ENCODE results near the gene FAM131A.

The FAM131A gene

DNA sequence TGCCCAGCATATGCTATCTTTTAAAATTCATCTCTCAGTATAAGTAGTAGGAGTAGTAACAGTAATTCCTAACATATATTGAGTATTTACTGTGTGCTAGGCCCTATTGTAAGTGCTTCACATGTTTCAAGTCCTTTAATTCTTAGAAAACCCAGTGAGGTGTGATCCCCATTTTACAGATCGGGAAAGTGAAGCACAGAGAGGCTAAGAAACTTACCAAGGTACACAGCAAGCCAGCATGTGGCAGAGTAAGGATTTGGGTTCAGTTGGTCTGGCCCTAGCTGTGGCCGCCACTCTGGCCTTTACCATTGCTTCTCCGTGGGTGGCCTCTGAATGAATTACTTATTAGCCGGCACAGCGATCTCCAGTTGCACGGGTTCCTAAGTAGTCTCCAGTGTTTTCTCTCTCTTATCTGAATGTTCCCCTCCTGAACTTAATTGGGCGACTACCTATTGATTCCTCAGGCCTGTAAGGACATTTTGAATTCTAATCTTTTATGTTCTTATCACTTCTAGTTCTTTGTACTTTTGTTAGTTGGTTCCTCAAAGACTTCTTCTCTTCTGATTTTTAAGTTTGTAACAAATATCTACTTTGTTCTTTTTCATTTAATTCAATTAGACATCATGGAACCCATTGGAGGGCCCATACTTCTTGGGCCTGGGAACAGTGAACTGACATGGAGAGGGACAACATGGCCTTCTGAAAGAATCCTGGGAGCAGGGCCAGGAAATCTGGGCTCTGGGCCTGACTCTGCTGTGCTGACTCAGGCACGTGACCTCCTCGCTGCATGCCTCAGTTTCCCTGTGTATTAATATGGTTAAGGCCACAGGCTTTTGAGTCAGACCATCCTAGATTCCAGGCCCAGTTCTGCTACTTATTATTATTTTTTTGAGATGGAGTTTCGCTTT lies 12.4 kb downstream of the FAM131A start:
- H3K36me3 ChIP-seq (replicated peaks in 1 of 2; ENCODE audit: control insufficient read depth in 2 of 2, insufficient read depth in 2 of 2, low read length in 2 of 2), result peaks cover 47 to 78% of the 10 kb centered on the region in 2 donors
- H3K18ac ChIP-seq (ENCODE audit: low read length), result no peak overlapping the region
- no peak overlapping the region for H3K4ac ChIP-seq (ENCODE audit: low read length)
- no CpG with 5 or more reads among the region's 10 CpGs for WGBS, 2 donors (ENCODE audit: extremely low coverage in 2 of 2, insufficient read length in 2 of 2, insufficient replicate concordance in 1 of 2)
- H3K9ac ChIP-seq (ENCODE audit: low read depth, low read length, poor library complexity), result no peak overlapping the region
- H2AFZ ChIP-seq (ENCODE audit: low read length), result no peak overlapping the region
- H3K4me2 ChIP-seq (ENCODE audit: insufficient read depth, low read length, poor library complexity, severe bottlenecking), result no peak overlapping the region
- peaks cover 13 to 15% of the 10 kb centered on the region in 2 donors for H3K4me1 ChIP-seq (ENCODE audit: control insufficient read depth in 2 of 2, insufficient read depth in 1 of 2, low read depth in 1 of 2, low read length in 2 of 2)
- H3K14ac ChIP-seq (ENCODE audit: low read length), result no peak overlapping the region
- H3K27ac ChIP-seq (replicated peaks; ENCODE audit: low read length), result no peak overlapping the region
- H2BK12ac ChIP-seq (ENCODE audit: low read length), result no peak overlapping the region
- H3K4me3 ChIP-seq (ENCODE audit: low read length in 2 of 2), result no peak overlapping the region
- H3K9me3 ChIP-seq (replicated peaks in 1 of 2; ENCODE audit: control insufficient read depth in 2 of 2, insufficient read depth in 1 of 2, low read depth in 1 of 2, low read length in 2 of 2), result no peaks in the 10 kb centered on the region
- no peak overlapping the region for H2BK120ac ChIP-seq (ENCODE audit: low read depth, low read length)
- no peak overlapping the region for H4K91ac ChIP-seq (ENCODE audit: low read depth, low read length, poor library complexity)
- no peak overlapping the region for H2BK15ac ChIP-seq (ENCODE audit: low read length)
- H3K79me1 ChIP-seq (ENCODE audit: low read depth, low read length), result peaks cover 3% of the 10 kb centered on the region
- H2BK5ac ChIP-seq (ENCODE audit: low read length), result no peak overlapping the region
- no peak overlapping the region for H2AK5ac ChIP-seq (ENCODE audit: low read depth, low read length)
- DNase-seq (ENCODE audit: low spot score), result no peak
- H4K8ac ChIP-seq (ENCODE audit: low read depth, low read length), result no peak overlapping the region
- H3K23ac ChIP-seq (ENCODE audit: low read depth, low read length, poor library complexity), result no peak overlapping the region
- H3K27me3 ChIP-seq (ENCODE audit: control insufficient read depth in 3 of 3, insufficient read depth in 3 of 3, low read depth in 1 of 3, low read length in 3 of 3), result no peaks in the 10 kb centered on the region

GRCh38 chr3:184350618-184351017 lies 13.2 kb downstream of the FAM131A start:
- peaks cover 4% of the 10 kb centered on the region for H3K79me1 ChIP-seq (ENCODE audit: low read depth, low read length)

DNA sequence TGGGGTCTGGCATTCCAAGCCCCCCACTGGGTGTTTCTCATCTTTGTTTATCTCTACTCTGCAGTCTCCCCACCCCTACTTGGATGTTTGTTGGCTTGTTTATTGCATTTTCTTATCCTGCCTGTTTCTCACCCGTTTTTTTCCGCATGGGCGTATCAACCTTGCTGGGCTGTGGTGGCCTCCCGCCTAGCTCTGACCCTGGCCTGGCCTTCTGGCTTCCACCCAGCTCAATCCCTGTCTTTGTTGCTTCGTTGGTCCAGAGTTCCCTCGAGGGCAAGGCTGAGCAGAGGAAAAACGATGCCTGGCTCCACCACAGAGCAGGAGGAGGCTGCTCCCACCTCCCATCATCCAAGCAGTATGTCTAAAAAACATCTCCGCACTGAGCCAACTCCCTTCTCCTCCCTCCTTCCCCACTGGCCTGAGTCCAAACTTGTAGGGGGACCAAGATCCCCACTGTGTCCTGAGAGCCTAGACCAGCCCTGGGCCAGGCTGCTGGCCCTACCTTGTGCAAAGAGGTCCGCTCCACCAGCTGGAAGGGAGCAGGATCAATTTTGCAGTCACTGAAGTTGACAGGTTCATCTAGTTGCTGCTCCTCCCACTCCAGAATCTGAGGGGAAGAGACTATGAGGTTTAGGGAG lies 14.2 kb downstream of the FAM131A start:
- no peak overlapping the region for H2BK15ac ChIP-seq (ENCODE audit: low read length)
- no peak overlapping the region for H2BK120ac ChIP-seq (ENCODE audit: low read depth, low read length)
- H3K4me2 ChIP-seq (ENCODE audit: insufficient read depth, low read length, poor library complexity, severe bottlenecking), result no peak overlapping the region
- no peak overlapping the region for H4K8ac ChIP-seq (ENCODE audit: low read depth, low read length)
- H2BK5ac ChIP-seq (ENCODE audit: low read length), result no peak overlapping the region
- H3K4ac ChIP-seq (ENCODE audit: low read length), result no peak overlapping the region
- H2BK12ac ChIP-seq (ENCODE audit: low read length), result no peak overlapping the region
- no peak overlapping the region for H2AFZ ChIP-seq (ENCODE audit: low read length)
- H3K27me3 ChIP-seq (ENCODE audit: control insufficient read depth in 3 of 3, insufficient read depth in 3 of 3, low read depth in 1 of 3, low read length in 3 of 3), result no peaks in the 10 kb centered on the region
- H3K4me1 ChIP-seq (ENCODE audit: control insufficient read depth in 2 of 2, insufficient read depth in 1 of 2, low read depth in 1 of 2, low read length in 2 of 2), result peaks cover 6 to 7% of the 10 kb centered on the region in 2 donors
- H2AK5ac ChIP-seq (ENCODE audit: low read depth, low read length), result no peak overlapping the region
- no peak overlapping the region for H3K4me3 ChIP-seq (ENCODE audit: low read length in 2 of 2)
- DNase-seq (ENCODE audit: low spot score), result no peak
- H3K79me1 ChIP-seq (ENCODE audit: low read depth, low read length), result peaks cover 4% of the 10 kb centered on the region
- H3K14ac ChIP-seq (ENCODE audit: low read length), result no peak overlapping the region
- H3K36me3 ChIP-seq (replicated peaks in 1 of 2; ENCODE audit: control insufficient read depth in 2 of 2, insufficient read depth in 2 of 2, low read length in 2 of 2), result peaks cover 57 to 86% of the 10 kb centered on the region in 2 donors
- H3K23ac ChIP-seq (ENCODE audit: low read depth, low read length, poor library complexity), result no peak overlapping the region
- WGBS, 2 donors (ENCODE audit: extremely low coverage in 2 of 2, insufficient read length in 2 of 2, insufficient replicate concordance in 1 of 2), result no CpG with 5 or more reads among the region's 9 CpGs
- H3K27ac ChIP-seq (replicated peaks; ENCODE audit: low read length), result no peak overlapping the region
- H3K9ac ChIP-seq (ENCODE audit: low read depth, low read length, poor library complexity), result no peak overlapping the region
- no peaks in the 10 kb centered on the region for H3K9me3 ChIP-seq (replicated peaks in 1 of 2; ENCODE audit: control insufficient read depth in 2 of 2, insufficient read depth in 1 of 2, low read depth in 1 of 2, low read length in 2 of 2)
- H4K91ac ChIP-seq (ENCODE audit: low read depth, low read length, poor library complexity), result no peak overlapping the region
- H3K18ac ChIP-seq (ENCODE audit: low read length), result no peak overlapping the region

More at GRCh38 chr3:184350618-184351017, 13.2 kb downstream of the FAM131A start:
- DNase-seq (ENCODE audit: low spot score), result no peak
- Histone ChIP-seq H2BK15ac (ENCODE audit: low read length) (no peak overlapping the region), H2BK12ac (ENCODE audit: low read length) (no peak overlapping the region), H4K91ac (ENCODE audit: low read depth, low read length, poor library complexity) (no peak overlapping the region), H3K9me3 (replicated peaks in 1 of 2; ENCODE audit: control insufficient read depth in 2 of 2, insufficient read depth in 1 of 2, low read depth in 1 of 2, low read length in 2 of 2) (no peaks in the 10 kb centered on the region), H3K4me2 (ENCODE audit: insufficient read depth, low read length, poor library complexity, severe bottlenecking) (no peak overlapping the region), H2BK120ac (ENCODE audit: low read depth, low read length) (no peak overlapping the region), H3K18ac (ENCODE audit: low read length) (no peak overlapping the region), H3K27ac (replicated peaks; ENCODE audit: low read length) (no peak overlapping the region), H2BK5ac (ENCODE audit: low read length) (no peak overlapping the region), H3K9ac (ENCODE audit: low read depth, low read length, poor library complexity) (no peak overlapping the region), H2AFZ (ENCODE audit: low read length) (no peak overlapping the region), H3K4me1 (ENCODE audit: control insufficient read depth in 2 of 2, insufficient read depth in 1 of 2, low read depth in 1 of 2, low read length in 2 of 2) (peaks cover 9 to 10% of the 10 kb centered on the region in 2 donors), H3K27me3 (ENCODE audit: control insufficient read depth in 3 of 3, insufficient read depth in 3 of 3, low read depth in 1 of 3, low read length in 3 of 3) (no peaks in the 10 kb centered on the region), H3K4me3 (ENCODE audit: low read length in 2 of 2) (no peak overlapping the region), H3K23ac (ENCODE audit: low read depth, low read length, poor library complexity) (no peak overlapping the region), H3K14ac (ENCODE audit: low read length) (no peak overlapping the region), H3K4ac (ENCODE audit: low read length) (no peak overlapping the region), H4K8ac (ENCODE audit: low read depth, low read length) (no peak overlapping the region), H2AK5ac (ENCODE audit: low read depth, low read length) (no peak overlapping the region), H3K36me3 (replicated peaks in 1 of 2; ENCODE audit: control insufficient read depth in 2 of 2, insufficient read depth in 2 of 2, low read length in 2 of 2) (peaks cover 55 to 83% of the 10 kb centered on the region in 2 donors)
- no CpG with 5 or more reads among the region's 6 CpGs for WGBS, 2 donors (ENCODE audit: extremely low coverage in 2 of 2, insufficient read length in 2 of 2, insufficient replicate concordance in 1 of 2)

DNA sequence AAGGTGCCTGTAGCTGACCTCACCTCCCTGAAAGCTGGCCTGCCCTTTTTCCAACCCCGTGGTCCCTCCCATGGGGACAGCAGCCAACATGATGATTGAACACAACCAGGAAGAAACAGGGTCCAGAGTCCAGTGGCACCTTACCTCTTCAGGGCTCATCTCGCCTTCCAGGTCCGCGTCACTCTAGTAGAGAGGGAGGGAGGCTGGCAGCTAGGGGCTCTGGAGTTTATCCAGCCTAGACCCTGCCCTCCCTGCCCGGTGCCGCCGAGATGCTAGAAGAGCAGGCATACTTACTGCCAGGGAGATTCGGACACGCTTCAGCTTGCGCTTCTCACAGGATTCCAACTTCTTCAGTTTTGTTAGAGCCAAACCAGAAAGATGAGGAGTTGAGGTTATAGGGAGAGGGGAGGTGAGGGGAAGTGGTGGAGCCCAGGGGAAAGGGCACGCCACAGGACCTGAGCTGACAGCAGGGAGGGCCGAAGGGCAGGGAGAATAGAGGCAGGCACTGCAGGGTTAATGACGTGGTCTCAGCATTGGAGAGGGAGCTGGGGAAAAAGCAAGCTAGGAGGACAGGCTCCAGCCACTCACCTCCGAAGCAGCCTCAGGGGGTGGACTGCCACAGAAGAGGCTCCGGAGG lies 14.9 kb downstream of the FAM131A start:
- Histone ChIP-seq H3K79me1 (ENCODE audit: low read depth, low read length) (peaks cover 4% of the 10 kb centered on the region), H2AFZ (ENCODE audit: low read length) (no peak overlapping the region), H3K36me3 (replicated peaks in 1 of 2; ENCODE audit: control insufficient read depth in 2 of 2, insufficient read depth in 2 of 2, low read length in 2 of 2) (peaks cover 60 to 86% of the 10 kb centered on the region in 2 donors), H3K23ac (ENCODE audit: low read depth, low read length, poor library complexity) (no peak overlapping the region), H3K4me1 (ENCODE audit: control insufficient read depth in 2 of 2, insufficient read depth in 1 of 2, low read depth in 1 of 2, low read length in 2 of 2) (peaks cover 6 to 7% of the 10 kb centered on the region in 2 donors), H3K27ac (replicated peaks; ENCODE audit: low read length) (no peak overlapping the region), H3K4me2 (ENCODE audit: insufficient read depth, low read length, poor library complexity, severe bottlenecking) (no peak overlapping the region), H3K18ac (ENCODE audit: low read length) (no peak overlapping the region), H3K27me3 (ENCODE audit: control insufficient read depth in 3 of 3, insufficient read depth in 3 of 3, low read depth in 1 of 3, low read length in 3 of 3) (no peaks in the 10 kb centered on the region), H4K91ac (ENCODE audit: low read depth, low read length, poor library complexity) (no peak overlapping the region), H2BK15ac (ENCODE audit: low read length) (no peak overlapping the region), H2BK5ac (ENCODE audit: low read length) (no peak overlapping the region), H3K9ac (ENCODE audit: low read depth, low read length, poor library complexity) (peak overlapping the region; percentile 30), H3K9me3 (replicated peaks in 1 of 2; ENCODE audit: control insufficient read depth in 2 of 2, insufficient read depth in 1 of 2, low read depth in 1 of 2, low read length in 2 of 2) (no peaks in the 10 kb centered on the region), H4K8ac (ENCODE audit: low read depth, low read length) (no peak overlapping the region), H2AK5ac (ENCODE audit: low read depth, low read length) (no peak overlapping the region), H3K4me3 (ENCODE audit: low read length in 2 of 2) (no peak overlapping the region), H2BK12ac (ENCODE audit: low read length) (no peak overlapping the region), H3K14ac (ENCODE audit: low read length) (no peak overlapping the region), H3K4ac (ENCODE audit: low read length) (no peak overlapping the region), H2BK120ac (ENCODE audit: low read depth, low read length) (no peak overlapping the region)
- WGBS, 2 donors (ENCODE audit: extremely low coverage in 2 of 2, insufficient read length in 2 of 2, insufficient replicate concordance in 1 of 2), result no CpG with 5 or more reads among the region's 15 CpGs
- no peak for DNase-seq (ENCODE audit: low spot score)
